ENCODE data around the gene AUTS2. TPM values are rescaled to one million over a fixed set of nuclear protein-coding genes. Genes with fewer than 3 reads are reported as not detected.

The AUTS2 gene
- polyA plus RNA-seq, 3 donors, result 0.08 to 0.35 TPM; not detected in 1

DNA sequence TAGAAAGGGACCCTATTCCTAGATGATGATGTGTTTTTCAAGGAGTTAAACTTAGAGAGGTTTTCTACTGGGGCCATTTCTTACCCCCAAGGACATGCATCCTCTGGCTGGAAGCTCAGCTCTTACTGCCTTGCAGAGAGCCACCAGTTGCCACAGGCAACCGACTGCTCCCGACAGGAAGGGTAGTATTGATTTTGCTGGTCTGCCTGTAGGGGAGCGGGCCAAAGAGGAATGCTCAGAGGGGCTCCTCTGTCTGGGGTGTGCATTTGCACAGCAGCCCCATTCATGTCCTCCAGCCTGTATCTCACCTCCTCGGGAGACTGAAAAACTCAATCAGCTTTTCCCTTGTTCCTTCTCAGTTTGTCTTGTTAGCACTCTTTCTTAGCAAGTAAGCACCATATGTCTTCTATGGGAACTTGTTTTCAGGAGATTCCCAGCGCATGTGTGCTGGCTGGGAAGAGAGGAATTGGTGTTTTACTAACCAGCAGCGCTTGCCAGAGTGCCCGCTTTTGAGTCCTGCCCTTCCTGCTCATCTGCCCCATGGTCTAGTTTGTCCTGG lies 794.7 kb downstream of the AUTS2 start:
- Histone ChIP-seq H3K9me3 (replicated peaks in 1 of 2; ENCODE audit: control insufficient read depth in 1 of 2, insufficient read depth in 1 of 2, low read length in 2 of 2) (no peaks in the 10 kb centered on the region), H3K27me3 (ENCODE audit: control insufficient read depth in 2 of 2, insufficient read depth in 2 of 2, low read length in 2 of 2) (no peaks in the 10 kb centered on the region), H3K4me1 (ENCODE audit: control insufficient read depth in 1 of 2, insufficient read depth in 2 of 2, low read length in 2 of 2) (no peaks in the 10 kb centered on the region), H4K20me1 (ENCODE audit: insufficient read depth, low read length) (no peaks in the 10 kb centered on the region), H3K4me3 (replicated peaks in 1 of 3; ENCODE audit: low read depth in 2 of 3, low read length in 3 of 3) (no peak overlapping the region), H3K9ac (ENCODE audit: insufficient read depth, low read length, poor library complexity, severe bottlenecking) (no peak overlapping the region), H3K36me3 (replicated peaks in 1 of 2; ENCODE audit: control insufficient read depth in 1 of 2, insufficient read depth in 2 of 2, low read length in 2 of 2) (no peaks in the 10 kb centered on the region), H2AFZ (ENCODE audit: insufficient read depth, low read depth, low read length, poor library complexity, severe bottlenecking) (no peak overlapping the region), H3K27ac (ENCODE audit: low read depth in 1 of 2, low read length in 2 of 2) (no peak overlapping the region), H3K4me2 (replicated peaks; ENCODE audit: extremely low read depth, low read length, poor library complexity, severe bottlenecking) (no peak overlapping the region), H3K79me2 (ENCODE audit: insufficient read depth, low read length) (no peaks in the 10 kb centered on the region)
- WGBS (ENCODE audit: insufficient coverage), result 50% methylated on average over 1 of the region's 7 CpGs
- TF ChIP-seq, protein P1, sequence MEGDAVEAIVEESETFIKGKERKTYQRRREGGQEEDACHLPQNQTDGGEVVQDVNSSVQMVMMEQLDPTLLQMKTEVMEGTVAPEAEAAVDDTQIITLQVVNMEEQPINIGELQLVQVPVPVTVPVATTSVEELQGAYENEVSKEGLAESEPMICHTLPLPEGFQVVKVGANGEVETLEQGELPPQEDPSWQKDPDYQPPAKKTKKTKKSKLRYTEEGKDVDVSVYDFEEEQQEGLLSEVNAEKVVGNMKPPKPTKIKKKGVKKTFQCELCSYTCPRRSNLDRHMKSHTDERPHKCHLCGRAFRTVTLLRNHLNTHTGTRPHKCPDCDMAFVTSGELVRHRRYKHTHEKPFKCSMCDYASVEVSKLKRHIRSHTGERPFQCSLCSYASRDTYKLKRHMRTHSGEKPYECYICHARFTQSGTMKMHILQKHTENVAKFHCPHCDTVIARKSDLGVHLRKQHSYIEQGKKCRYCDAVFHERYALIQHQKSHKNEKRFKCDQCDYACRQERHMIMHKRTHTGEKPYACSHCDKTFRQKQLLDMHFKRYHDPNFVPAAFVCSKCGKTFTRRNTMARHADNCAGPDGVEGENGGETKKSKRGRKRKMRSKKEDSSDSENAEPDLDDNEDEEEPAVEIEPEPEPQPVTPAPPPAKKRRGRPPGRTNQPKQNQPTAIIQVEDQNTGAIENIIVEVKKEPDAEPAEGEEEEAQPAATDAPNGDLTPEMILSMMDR (IDR thresholded peaks at IDR 0.05), result no peak
- Mint-ChIP-seq H3K27ac (no peak overlapping the region), H3K4me1 (no peaks in the 10 kb centered on the region), H3K36me3 (no peaks in the 10 kb centered on the region), H3K4me3 (no peak overlapping the region), H3K9me3 (peaks cover 0 to 2% (median 0%) of the 10 kb centered on the region in 7 donors), H3K27me3 (ENCODE audit: low read depth in 3 of 3) (no peaks in the 10 kb centered on the region)
- DNase-seq, result no peak
- intact Hi-C loops (cut with micrococcal nuclease), result no loop called here

DNA sequence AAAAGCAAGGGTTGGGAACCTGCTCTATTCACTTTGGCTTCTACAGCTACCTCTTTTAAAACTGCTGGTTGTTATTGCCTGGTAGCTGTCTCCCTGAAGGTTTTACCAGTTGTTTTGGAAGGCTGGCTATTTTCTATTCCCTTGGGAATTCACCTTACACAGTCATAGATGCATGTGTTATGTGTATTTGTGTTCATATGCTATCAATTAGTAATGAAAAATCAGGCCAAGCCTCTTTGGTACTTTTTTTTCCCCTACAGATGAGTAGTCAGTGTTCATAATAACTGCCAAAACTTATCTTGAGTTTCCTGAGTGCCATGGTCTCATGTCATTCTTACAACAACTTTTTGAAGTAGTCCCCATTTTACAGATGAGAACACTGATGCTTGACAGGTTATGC lies 795.7 kb downstream of the AUTS2 start:
- Histone ChIP-seq H3K9ac (ENCODE audit: insufficient read depth, low read length, poor library complexity, severe bottlenecking) (no peak overlapping the region), H3K4me1 (ENCODE audit: control insufficient read depth in 1 of 2, insufficient read depth in 2 of 2, low read length in 2 of 2) (no peaks in the 10 kb centered on the region), H4K20me1 (ENCODE audit: insufficient read depth, low read length) (no peaks in the 10 kb centered on the region), H3K4me2 (replicated peaks; ENCODE audit: extremely low read depth, low read length, poor library complexity, severe bottlenecking) (no peak overlapping the region), H3K36me3 (replicated peaks in 1 of 2; ENCODE audit: control insufficient read depth in 1 of 2, insufficient read depth in 2 of 2, low read length in 2 of 2) (no peaks in the 10 kb centered on the region), H2AFZ (ENCODE audit: insufficient read depth, low read depth, low read length, poor library complexity, severe bottlenecking) (no peak overlapping the region), H3K79me2 (ENCODE audit: insufficient read depth, low read length) (no peaks in the 10 kb centered on the region), H3K9me3 (replicated peaks in 1 of 2; ENCODE audit: control insufficient read depth in 1 of 2, insufficient read depth in 1 of 2, low read length in 2 of 2) (no peaks in the 10 kb centered on the region), H3K27me3 (ENCODE audit: control insufficient read depth in 2 of 2, insufficient read depth in 2 of 2, low read length in 2 of 2) (no peaks in the 10 kb centered on the region), H3K27ac (ENCODE audit: low read depth in 1 of 2, low read length in 2 of 2) (no peak overlapping the region), H3K4me3 (replicated peaks in 1 of 3; ENCODE audit: low read depth in 2 of 3, low read length in 3 of 3) (no peak overlapping the region)
- H3K36me3 Mint-ChIP-seq, result no peaks in the 10 kb centered on the region
- no peak overlapping the region for H3K4me3 Mint-ChIP-seq
- H3K27ac Mint-ChIP-seq, result no peak overlapping the region
- H3K9me3 Mint-ChIP-seq, result peaks cover 0 to 3% (median 0%) of the 10 kb centered on the region in 7 donors
- intact Hi-C loops (cut with micrococcal nuclease), result no loop called here
- H3K27me3 Mint-ChIP-seq (ENCODE audit: low read depth in 3 of 3), result no peaks in the 10 kb centered on the region
- no peaks in the 10 kb centered on the region for H3K4me1 Mint-ChIP-seq
- TF ChIP-seq, protein P1 (IDR thresholded peaks at IDR 0.05), result no peak
- DNase-seq, result no peak

All from CD14-positive monocyte (primary cell).